Endothelial cell (in vitro differentiated cells): ENCODE results near the gene TRPM2. TPM values are rescaled to one million over a fixed set of nuclear protein-coding genes. Genes with fewer than 3 reads are reported as not detected.

Source experiments
- DNase-seq: peaks from one replicate; pipeline ENCODE4 v3.0.0; 2021; ENCODE audit warnings: low spot score
- H3K27ac Mint-ChIP-seq: one replicate; pipeline ENCODE4 v1.8.0; 2021; ENCODE audit warnings: mixed read lengths, inconsistent platforms; ENCODE audit not compliant: unreplicated experiment
- H3K27me3 Mint-ChIP-seq: one replicate; pipeline ENCODE4 v1.8.0; 2021; ENCODE audit warnings: mild to moderate bottlenecking, moderate library complexity, mixed read lengths, inconsistent platforms; ENCODE audit not compliant: unreplicated experiment
- H3K36me3 Mint-ChIP-seq: one replicate; pipeline ENCODE4 v1.8.0; 2021; ENCODE audit warnings: mild to moderate bottlenecking, low read depth, mixed read lengths, inconsistent platforms; ENCODE audit not compliant: unreplicated experiment
- H3K4me1 Mint-ChIP-seq: one replicate; pipeline ENCODE4 v1.8.0; 2021; ENCODE audit warnings: mild to moderate bottlenecking, mixed read lengths, inconsistent platforms; ENCODE audit not compliant: unreplicated experiment
- H3K4me3 Mint-ChIP-seq: one replicate; pipeline ENCODE4 v1.8.0; 2021; ENCODE audit warnings: mild to moderate bottlenecking, mixed read lengths, inconsistent platforms; ENCODE audit not compliant: unreplicated experiment
- H3K9me3 Mint-ChIP-seq: one replicate; pipeline ENCODE4 v1.8.0; 2021; ENCODE audit warnings: mixed read lengths, inconsistent platforms; ENCODE audit not compliant: unreplicated experiment
- total RNA-seq: library from RNA; stranded (reverse); fragmentation: NEBNext Ultra II Directional; extraction: Animal tissue kit (Norgen Biotek cat#: 25700); gene quantifications from one replicate; pipeline ENCODE4 v1.2.1, GENCODE V29; 2021; ENCODE audit not compliant: unreplicated experiment
- TF ChIP-seq, protein P1 (sequence below): fragments of 200-600 bp; sonication (generic); IDR thresholded peaks from one replicate; pipeline ENCODE4 v1.5.0; 2021; ENCODE audit warnings: antibody characterized with exemption; ENCODE audit not compliant: unreplicated experiment

Gene TRPM2
- total RNA-seq, 1 donor from 2014 or later: 0.15 TPM

DNA sequence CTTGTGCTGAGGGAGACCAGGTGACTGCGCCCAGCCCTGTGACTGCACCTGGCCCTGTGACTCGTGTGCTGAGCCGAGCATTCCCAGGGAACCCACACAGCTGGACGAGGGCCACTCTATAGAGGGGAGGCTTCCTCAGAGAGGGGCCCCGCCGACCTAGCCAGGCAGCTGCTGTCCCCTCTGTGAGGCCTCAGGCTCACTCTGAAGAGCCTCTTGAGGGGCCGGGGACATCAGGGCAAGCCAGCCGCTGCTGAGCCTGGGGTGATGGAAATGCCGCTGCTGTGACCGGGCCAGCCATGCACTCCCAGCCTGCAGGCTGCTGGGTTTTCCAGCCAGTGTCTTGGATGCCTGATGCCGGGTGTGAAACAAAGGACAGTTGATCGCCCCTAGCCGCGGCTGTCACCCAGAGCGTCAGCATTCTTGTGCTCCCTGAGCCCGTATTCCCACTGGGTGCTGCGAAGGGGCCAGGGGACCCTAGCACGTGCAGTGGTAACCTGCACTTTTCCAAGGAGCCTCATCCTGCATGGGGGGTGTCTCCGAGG, 36.1 kb upstream of the TRPM2 start:
- no peak overlapping the region for H3K27ac Mint-ChIP-seq
- TF ChIP-seq, protein P1, sequence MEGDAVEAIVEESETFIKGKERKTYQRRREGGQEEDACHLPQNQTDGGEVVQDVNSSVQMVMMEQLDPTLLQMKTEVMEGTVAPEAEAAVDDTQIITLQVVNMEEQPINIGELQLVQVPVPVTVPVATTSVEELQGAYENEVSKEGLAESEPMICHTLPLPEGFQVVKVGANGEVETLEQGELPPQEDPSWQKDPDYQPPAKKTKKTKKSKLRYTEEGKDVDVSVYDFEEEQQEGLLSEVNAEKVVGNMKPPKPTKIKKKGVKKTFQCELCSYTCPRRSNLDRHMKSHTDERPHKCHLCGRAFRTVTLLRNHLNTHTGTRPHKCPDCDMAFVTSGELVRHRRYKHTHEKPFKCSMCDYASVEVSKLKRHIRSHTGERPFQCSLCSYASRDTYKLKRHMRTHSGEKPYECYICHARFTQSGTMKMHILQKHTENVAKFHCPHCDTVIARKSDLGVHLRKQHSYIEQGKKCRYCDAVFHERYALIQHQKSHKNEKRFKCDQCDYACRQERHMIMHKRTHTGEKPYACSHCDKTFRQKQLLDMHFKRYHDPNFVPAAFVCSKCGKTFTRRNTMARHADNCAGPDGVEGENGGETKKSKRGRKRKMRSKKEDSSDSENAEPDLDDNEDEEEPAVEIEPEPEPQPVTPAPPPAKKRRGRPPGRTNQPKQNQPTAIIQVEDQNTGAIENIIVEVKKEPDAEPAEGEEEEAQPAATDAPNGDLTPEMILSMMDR: no peak
- DNase-seq: no peak
- H3K4me3 Mint-ChIP-seq: no peak overlapping the region
- H3K4me1 Mint-ChIP-seq: no peaks in the 10 kb centered on the region
- no peaks in the 10 kb centered on the region for H3K9me3 Mint-ChIP-seq
- no peaks in the 10 kb centered on the region for H3K36me3 Mint-ChIP-seq
- peaks cover 5% of the 10 kb centered on the region for H3K27me3 Mint-ChIP-seq

DNA sequence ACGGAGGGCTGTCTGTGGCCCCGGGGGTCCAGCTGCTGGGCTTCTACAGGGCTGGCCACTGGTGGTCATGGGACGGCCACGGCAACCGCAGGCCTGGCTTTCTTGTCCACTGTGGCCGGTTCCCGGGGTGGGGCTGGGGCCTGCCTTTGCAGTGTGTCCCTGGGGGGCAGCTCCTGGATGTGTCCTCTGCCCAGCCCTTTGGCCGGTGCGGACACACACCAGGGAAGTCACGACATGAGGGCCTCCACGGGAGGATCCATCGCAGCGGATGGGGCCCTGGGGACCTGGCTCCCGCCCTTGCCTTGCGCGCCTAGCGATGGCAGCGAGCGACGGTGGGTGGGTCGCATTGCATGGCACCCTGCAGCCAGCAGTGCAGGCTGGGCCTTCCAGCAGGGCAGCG, 35.5 kb upstream of the TRPM2 start:
- DNase-seq: no peak
- H3K36me3 Mint-ChIP-seq: no peaks in the 10 kb centered on the region
- H3K4me3 Mint-ChIP-seq: no peak overlapping the region
- H3K27ac Mint-ChIP-seq: no peak overlapping the region
- no peaks in the 10 kb centered on the region for H3K9me3 Mint-ChIP-seq
- H3K4me1 Mint-ChIP-seq: no peaks in the 10 kb centered on the region
- TF ChIP-seq, protein P1: no peak
- H3K27me3 Mint-ChIP-seq: peaks cover 5% of the 10 kb centered on the region

DNA sequence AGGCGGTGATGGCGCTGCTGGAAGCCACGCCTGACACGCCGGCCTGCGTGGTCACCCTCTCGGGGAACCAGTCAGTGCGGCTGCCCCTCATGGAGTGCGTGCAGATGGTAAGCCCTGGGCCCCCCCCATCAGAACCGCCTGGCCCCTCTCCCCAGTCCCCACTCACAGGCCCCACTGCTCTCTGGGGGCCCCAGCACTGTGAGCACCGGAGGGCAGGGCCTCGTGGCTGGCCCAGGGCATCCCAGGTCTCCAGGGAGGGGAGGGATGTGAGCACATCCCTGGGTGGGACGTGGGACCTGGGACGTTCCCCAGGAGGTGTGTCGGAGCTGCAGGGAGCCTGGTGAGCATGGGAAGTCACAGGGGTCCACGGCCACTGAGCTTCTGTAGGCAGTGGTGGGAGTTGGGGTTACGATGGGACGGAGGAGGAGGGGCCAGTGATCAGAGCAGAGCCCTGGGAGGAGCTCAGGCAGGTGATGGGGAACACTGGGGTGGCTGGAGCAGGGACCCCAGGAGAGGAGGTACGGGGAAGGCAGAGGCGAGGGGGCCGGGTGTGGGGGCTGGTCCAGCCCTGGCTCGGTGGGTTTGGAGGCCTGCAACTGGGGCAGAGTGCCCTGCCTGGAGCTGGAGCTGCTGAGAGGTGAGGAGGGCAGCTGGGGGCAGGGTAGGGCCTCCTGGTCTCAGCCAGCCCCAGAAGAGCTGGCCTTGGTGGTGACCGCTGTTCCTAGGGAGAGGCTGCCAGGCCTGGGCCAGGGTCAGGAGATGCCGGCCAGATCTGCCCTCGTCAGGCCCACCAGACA, 34.7 kb upstream of the TRPM2 start:
- TF ChIP-seq, protein P1: no peak
- Mint-ChIP-seq H3K36me3 (no peaks in the 10 kb centered on the region), H3K4me3 (no peak overlapping the region), H3K27ac (no peak overlapping the region), H3K4me1 (no peaks in the 10 kb centered on the region), H3K27me3 (peaks cover 5% of the 10 kb centered on the region), H3K9me3 (no peaks in the 10 kb centered on the region)
- no peak for DNase-seq

DNA sequence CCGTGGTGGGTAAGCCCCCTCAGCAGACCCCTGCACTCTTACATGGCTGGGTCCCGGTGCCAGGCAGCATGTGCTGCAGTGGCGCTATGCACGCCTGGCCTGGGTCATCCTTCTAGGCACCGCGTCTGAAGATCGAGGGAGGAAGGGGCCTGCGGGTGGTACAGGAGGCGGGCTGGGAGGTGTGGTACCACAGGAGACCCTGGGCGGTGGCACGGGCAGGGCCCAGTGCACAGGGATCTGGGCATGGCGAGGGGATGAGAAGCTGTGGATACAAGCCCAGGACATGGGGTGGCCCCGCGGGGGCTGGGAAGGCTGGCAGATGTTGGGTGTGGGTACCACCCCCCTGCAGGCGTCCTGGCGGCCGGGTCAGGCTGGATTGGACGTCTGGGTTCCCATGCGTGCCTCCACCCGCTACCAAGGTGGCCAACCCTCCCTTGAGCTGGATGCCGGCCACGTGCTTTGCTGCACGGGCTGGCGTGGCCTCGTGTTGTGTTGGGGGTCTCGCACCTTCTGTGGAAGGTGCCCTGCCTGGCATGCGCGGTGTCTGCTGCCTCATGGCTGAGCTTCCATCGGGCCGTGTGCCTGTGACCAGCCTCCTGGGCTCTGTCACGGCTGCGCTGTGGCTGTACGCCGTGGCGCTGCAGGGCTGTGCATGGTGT, 33.9 kb upstream of the TRPM2 start:
- Mint-ChIP-seq H3K9me3 (no peaks in the 10 kb centered on the region), H3K36me3 (no peaks in the 10 kb centered on the region), H3K27me3 (peaks cover 5% of the 10 kb centered on the region), H3K4me1 (no peaks in the 10 kb centered on the region), H3K4me3 (no peak overlapping the region), H3K27ac (no peak overlapping the region)
- DNase-seq: no peak
- TF ChIP-seq, protein P1: no peak

DNA sequence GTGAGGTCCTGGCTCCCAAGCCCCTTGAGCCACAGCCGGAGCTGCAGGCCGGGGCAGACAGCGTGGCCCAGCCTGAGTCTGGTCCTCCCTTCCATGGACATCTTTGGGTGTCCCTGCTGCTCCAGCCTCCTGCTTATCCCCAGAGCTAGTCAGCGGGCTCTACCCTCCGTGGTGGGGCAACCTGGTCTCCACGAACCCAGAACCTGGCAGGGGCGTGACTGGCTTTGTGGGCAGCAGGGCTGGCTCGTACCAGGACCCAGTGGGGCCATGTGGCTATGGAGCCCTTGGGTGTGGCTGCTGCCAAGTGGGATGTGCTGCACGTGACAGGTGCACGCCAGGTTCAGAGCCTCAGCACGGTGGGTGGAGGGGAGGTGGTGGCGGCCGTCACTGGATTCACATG, 32.6 kb upstream of the TRPM2 start:
- Mint-ChIP-seq H3K27ac (no peak overlapping the region), H3K4me1 (no peaks in the 10 kb centered on the region), H3K4me3 (no peak overlapping the region), H3K36me3 (no peaks in the 10 kb centered on the region), H3K27me3 (peaks cover 5% of the 10 kb centered on the region), H3K9me3 (no peaks in the 10 kb centered on the region)
- TF ChIP-seq, protein P1: no peak
- DNase-seq: no peak
